MCF 10A (cell line): ENCODE data around the gene NRP1. TPM values are rescaled to one million over a fixed set of nuclear protein-coding genes. Genes with fewer than 3 reads are reported as not detected.

Experiments
- BruUV-seq: library from RNA; stranded (reverse); fragments of 400-500 nt; replicated peaks from 2 replicates; lab custom pipeline; 2021; lab: Mats Ljungman, UMichigan
- CTCF ChIA-PET: fragments of 300-600 bp; sonication (Branson Sonifier 250); formaldehyde crosslinking; extraction: SDS; loops from one replicate; lab custom pipeline; 2021; ENCODE audit warnings: antibody characterized with exemption, inconsistent platforms; lab: Yijun Ruan, JAX
- POLR2A ChIA-PET: fragments of 300-600, 350-650 bp; sonication (Branson Sonifier 250); formaldehyde crosslinking; extraction: SDS; loops from one replicate; lab custom pipeline; 2020; ENCODE audit warnings: antibody characterized with exemption, inconsistent platforms; lab: Yijun Ruan, JAX
- DNase-seq: peaks from one replicate; pipeline ENCODE4 v3.0.0-alpha.2; 2018; ENCODE audit not compliant: unreplicated experiment
- H3K27ac Mint-ChIP-seq: one replicate; pipeline ENCODE4 v1.8.0; 2022; ENCODE audit warnings: mild to moderate bottlenecking, low read depth, mixed read lengths; ENCODE audit not compliant: unreplicated experiment
- H3K27me3 Mint-ChIP-seq: one replicate; pipeline ENCODE4 v1.8.0; 2022; ENCODE audit warnings: mixed read lengths; ENCODE audit not compliant: insufficient read depth, unreplicated experiment
- H3K36me3 Mint-ChIP-seq: one replicate; pipeline ENCODE4 v1.8.0; 2022; ENCODE audit warnings: mild to moderate bottlenecking, moderate library complexity, mixed read lengths; ENCODE audit not compliant: insufficient read depth, unreplicated experiment
- H3K4me1 Mint-ChIP-seq: one replicate; pipeline ENCODE4 v1.8.0; 2022; ENCODE audit warnings: mixed read lengths; ENCODE audit not compliant: insufficient read depth, unreplicated experiment
- H3K4me3 Mint-ChIP-seq: one replicate; pipeline ENCODE4 v1.8.0; 2022; ENCODE audit warnings: mild to moderate bottlenecking, moderate library complexity, mixed read lengths; ENCODE audit not compliant: unreplicated experiment
- H3K9me3 Mint-ChIP-seq: one replicate; pipeline ENCODE4 v1.8.0; 2022; ENCODE audit warnings: mixed read lengths; ENCODE audit not compliant: unreplicated experiment
- intact Hi-C: fragments of 100-400 bp; cut with micrococcal nuclease; formaldehyde crosslinking; loops from 2 replicates; pipeline ENCODE4 v1.14.1; 2022
- total RNA-seq: library from RNA; stranded (reverse); gene quantifications from 2 replicates; pipeline ENCODE4 v1.2.3, GENCODE V29; 2022
- TF ChIP-seq, protein P1 (sequence below): fragments of 200-600 bp; IDR thresholded peaks from one replicate; pipeline ENCODE4 v1.8.0; 2022; ENCODE audit warnings: antibody characterized with exemption, mild to moderate bottlenecking; ENCODE audit not compliant: unreplicated experiment

NRP1 gene
- total RNA-seq, 1 experiment from 2014 or later, result 66.6 TPM

DNA sequence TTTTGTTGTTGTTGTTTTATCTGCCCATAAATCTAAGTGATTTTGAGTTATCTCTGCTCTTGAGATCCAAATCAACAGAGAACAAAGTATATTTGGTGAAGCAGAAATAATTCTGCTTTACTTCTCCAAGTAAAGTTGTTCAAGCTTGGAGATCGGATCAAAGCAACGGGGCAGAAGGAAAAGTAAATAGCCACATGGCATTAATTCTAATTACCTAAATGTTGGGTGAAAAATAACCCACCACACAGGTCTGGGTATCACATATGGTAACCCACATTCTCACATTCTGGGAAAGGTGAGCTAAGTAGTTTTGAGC lies 3.1 kb downstream of the NRP1 start:
- Mint-ChIP-seq H3K27ac (peak overlapping the region; percentile 46), H3K4me1 (peaks cover 38% of the 10 kb centered on the region), H3K27me3 (no peaks in the 10 kb centered on the region), H3K36me3 (peaks cover 8% of the 10 kb centered on the region), H3K4me3 (peak overlapping the region; percentile 94), H3K9me3 (no peaks in the 10 kb centered on the region)
- ChIA-PET POLR2A (interaction anchor here (1.0 to 1.9 kb wide), 4 partner anchors 58 to 1307 kb away, joined by 3 to 12 read pairs (median 5); no protein-coding TSS in a partner anchor), CTCF (interaction anchor here (0.5 to 6.7 kb wide), 11 partner anchors 10 to 1306 kb away, joined by 3 to 46 read pairs (median 4); no protein-coding TSS in a partner anchor)
- BruUV-seq, result no TSS peak
- no peak for DNase-seq
- intact Hi-C loops, result loop anchor here (2.0 to 10.0 kb wide), 12 partner anchors 176 to 1241 kb away; no protein-coding TSS in a partner anchor
- TF ChIP-seq, protein P1, sequence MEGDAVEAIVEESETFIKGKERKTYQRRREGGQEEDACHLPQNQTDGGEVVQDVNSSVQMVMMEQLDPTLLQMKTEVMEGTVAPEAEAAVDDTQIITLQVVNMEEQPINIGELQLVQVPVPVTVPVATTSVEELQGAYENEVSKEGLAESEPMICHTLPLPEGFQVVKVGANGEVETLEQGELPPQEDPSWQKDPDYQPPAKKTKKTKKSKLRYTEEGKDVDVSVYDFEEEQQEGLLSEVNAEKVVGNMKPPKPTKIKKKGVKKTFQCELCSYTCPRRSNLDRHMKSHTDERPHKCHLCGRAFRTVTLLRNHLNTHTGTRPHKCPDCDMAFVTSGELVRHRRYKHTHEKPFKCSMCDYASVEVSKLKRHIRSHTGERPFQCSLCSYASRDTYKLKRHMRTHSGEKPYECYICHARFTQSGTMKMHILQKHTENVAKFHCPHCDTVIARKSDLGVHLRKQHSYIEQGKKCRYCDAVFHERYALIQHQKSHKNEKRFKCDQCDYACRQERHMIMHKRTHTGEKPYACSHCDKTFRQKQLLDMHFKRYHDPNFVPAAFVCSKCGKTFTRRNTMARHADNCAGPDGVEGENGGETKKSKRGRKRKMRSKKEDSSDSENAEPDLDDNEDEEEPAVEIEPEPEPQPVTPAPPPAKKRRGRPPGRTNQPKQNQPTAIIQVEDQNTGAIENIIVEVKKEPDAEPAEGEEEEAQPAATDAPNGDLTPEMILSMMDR, result no peak

DNA sequence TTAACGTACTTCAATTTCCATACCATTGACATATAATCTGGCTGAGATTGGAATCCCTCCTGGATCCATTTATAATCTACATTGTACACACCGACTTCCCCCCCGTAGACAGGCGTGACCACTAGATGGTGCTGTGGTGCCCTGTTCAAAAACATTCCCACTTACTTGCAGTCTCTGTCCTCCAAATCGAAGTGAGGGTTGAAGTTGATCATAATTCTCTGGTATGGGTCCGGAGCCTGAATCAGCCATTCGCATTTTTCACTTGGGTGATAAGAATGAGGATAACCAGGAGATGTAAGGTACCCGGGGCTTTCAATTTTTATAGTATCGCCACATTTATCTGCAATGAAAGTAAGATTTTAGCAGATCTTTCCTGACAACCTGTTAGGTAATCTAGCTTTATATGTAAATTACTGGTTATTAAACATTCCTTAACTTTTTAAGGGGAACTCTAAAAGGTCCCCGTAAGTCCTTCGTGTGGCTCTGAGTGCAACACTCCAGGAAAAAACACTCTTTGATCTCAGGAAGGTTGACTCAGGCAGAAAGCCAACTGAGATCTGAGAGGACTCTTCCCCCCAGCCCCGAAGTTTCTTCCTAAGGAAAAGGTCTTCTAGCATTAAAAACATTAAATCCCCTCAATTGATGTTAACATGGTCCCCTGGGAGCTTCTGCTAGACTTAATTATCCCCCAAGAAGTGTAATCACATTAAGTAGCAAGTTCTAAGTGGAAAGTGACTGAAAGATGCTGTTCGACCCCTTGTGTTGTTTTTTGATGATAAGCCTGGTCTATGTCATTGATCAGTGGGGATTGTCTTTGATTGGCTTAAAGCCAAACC lies 3.7 kb downstream of the NRP1 start:
- TF ChIP-seq, protein P1, result peak; percentile 77
- Mint-ChIP-seq H3K27ac (peak overlapping the region; percentile 46), H3K9me3 (no peaks in the 10 kb centered on the region), H3K4me1 (peaks cover 41% of the 10 kb centered on the region), H3K27me3 (no peaks in the 10 kb centered on the region), H3K4me3 (peak overlapping the region; percentile 94), H3K36me3 (peaks cover 14% of the 10 kb centered on the region)
- intact Hi-C loops, result loop anchor here (1.0 to 10.0 kb wide), 14 partner anchors 137 to 1242 kb away; no protein-coding TSS in a partner anchor
- ChIA-PET POLR2A (interaction anchor here (1.0 to 1.8 kb wide), 2 partner anchors 826 to 1307 kb away, joined by 3 to 5 read pairs; no protein-coding TSS in a partner anchor), CTCF (interaction anchor here (0.5 to 6.7 kb wide), 15 partner anchors 9 to 1307 kb away, joined by 3 to 46 read pairs (median 4); no protein-coding TSS in a partner anchor)
- peak; percentile 84 for DNase-seq
- BruUV-seq, result no TSS peak

DNA sequence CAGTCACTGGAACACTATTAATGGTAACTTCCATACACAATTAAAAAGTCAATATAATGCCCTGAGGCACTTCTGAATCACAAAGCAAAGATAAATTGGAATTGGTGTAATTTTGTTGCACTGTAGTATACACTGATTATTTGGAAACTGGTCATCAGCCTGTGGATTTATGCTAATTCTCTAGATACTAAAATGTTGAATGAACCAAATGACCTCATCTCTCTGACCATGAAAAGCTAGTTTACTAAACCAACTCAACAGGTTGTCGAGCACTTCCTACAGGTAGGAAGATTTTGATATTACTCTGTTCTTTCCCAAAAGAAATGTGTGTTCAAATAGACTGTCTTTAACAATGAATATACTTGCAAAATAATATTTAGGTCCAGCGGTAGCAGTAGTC lies 5.3 kb downstream of the NRP1 start:
- CTCF ChIA-PET, result interaction anchor here (0.6 to 1.1 kb wide), 3 partner anchors 136 to 1304 kb away, joined by 3 read pairs; no protein-coding TSS in a partner anchor
- intact Hi-C loops, result no loop called here
- TF ChIP-seq, protein P1, result no peak
- Mint-ChIP-seq H3K36me3 (peaks cover 14% of the 10 kb centered on the region), H3K4me1 (peaks cover 41% of the 10 kb centered on the region), H3K27ac (no peak overlapping the region), H3K4me3 (no peak overlapping the region), H3K9me3 (no peaks in the 10 kb centered on the region), H3K27me3 (no peaks in the 10 kb centered on the region)
- POLR2A ChIA-PET, result no interaction called here
- BruUV-seq, result no TSS peak
- DNase-seq, result no peak

DNA sequence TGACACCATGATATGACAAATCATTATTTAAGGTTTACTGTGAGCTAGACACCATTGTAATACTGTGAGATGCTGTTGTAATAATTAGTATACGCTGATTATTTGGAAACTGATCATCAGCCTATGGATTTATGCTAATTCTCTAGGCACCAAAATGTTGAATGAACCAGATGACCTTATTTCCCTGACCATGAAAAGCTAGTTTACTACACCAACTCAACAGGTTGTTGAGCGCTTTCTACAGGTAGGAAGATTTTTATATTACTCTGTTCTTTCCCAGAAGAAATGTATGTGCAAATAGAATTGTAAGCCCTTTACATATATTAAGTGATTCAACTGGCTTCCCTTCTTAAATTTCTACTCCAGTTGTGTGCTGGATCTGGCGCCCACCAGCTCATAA lies 6.2 kb downstream of the NRP1 start:
- H3K4me3 Mint-ChIP-seq, result no peak overlapping the region
- POLR2A ChIA-PET, result interaction anchor here (0.8 to 2.2 kb wide), 3 partner anchors 55 to 1300 kb away, joined by 5 to 6 read pairs (median 5); no protein-coding TSS in a partner anchor
- H3K36me3 Mint-ChIP-seq, result peaks cover 18% of the 10 kb centered on the region
- no peaks in the 10 kb centered on the region for H3K27me3 Mint-ChIP-seq
- H3K27ac Mint-ChIP-seq, result no peak overlapping the region
- TF ChIP-seq, protein P1, result no peak
- H3K9me3 Mint-ChIP-seq, result no peaks in the 10 kb centered on the region
- H3K4me1 Mint-ChIP-seq, result peaks cover 41% of the 10 kb centered on the region
- no peak for DNase-seq
- BruUV-seq, result no TSS peak
- CTCF ChIA-PET, result interaction anchor here (0.6 to 2.4 kb wide), 7 partner anchors 15 to 1312 kb away, joined by 3 to 18 read pairs (median 3); no protein-coding TSS in a partner anchor
- intact Hi-C loops, result no loop called here
